GM19463 (cell line): ENCODE results near the gene MRPL55.
"Not testable (repeated sequence)": the region's sequence is repeated elsewhere in the genome, so short reads cannot be mapped to it uniquely, and the experiment has no call there.

Experiments
- ATAC-seq: cut with Tn5 transposase; IDR thresholded peaks from one replicate; pipeline ENCODE4 v1.9.1; 2021; ENCODE audit warnings: mild to moderate bottlenecking, moderate library complexity; ENCODE audit not compliant: unreplicated experiment

The MRPL55 gene

DNA sequence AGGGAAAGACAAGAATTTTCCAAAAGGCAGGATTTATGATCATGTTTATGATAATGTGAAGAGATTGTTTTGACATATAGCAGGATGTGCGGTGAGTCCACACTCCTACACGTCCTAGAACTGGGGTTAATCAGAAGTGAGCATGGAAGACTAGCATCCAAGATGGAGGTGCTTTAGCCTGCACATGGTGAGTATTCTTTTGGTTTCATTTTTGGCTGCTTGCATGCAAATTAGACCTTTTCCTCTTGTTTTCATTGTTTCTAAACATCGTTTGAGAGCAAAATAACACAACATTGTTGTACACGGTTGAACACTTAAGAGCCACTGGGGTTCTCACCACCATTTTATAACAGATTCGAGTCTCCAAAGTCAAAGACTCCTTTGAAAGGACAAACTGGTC is 16.1 kb upstream of the MRPL55 start:
- ATAC-seq = no peak

DNA sequence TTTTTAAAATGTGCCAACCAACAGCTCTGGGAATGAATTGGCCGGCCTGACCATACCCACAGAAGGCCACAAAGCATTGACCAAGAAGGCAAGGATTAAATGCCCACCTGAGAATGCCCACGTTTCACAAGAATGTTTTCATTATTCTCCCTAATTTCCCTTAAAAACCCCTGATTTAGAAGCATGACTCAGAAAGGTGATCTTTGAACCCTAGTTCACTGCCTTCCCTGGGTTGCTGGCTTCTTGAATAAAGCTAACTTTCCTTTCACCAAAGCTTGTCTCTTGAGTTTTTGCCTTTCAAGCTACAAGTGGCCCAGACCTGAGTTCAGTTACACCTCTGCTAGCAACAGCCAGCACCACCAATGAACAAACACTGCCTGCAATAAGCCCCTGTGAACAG is 14.4 kb upstream of the MRPL55 start:
- no peak for ATAC-seq

DNA sequence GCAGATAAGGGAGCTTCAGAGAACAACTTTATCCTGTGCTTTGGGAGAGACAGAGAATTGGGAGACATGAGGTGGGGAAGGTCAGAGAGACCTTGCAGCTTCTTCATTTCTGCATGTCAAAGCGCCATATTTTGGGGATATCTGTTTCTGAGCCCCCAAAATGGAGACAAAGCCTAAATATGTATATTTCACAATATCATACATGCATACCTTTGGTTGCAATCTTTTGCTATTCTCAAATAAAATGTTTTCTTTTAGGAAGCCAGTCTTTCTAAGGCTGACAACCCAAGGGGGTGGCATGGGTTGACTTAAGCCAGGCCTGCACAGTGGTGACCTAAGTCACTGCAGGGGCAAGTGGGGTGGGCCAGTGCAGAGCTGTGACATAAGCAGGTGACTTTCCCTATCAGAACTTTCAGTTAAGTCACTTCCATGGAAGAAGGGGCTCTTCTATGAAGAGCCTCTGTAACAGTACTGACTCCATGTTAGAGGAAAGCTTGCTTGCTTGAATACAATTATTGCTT is 13.9 kb upstream of the MRPL55 start:
- ATAC-seq = no peak

DNA sequence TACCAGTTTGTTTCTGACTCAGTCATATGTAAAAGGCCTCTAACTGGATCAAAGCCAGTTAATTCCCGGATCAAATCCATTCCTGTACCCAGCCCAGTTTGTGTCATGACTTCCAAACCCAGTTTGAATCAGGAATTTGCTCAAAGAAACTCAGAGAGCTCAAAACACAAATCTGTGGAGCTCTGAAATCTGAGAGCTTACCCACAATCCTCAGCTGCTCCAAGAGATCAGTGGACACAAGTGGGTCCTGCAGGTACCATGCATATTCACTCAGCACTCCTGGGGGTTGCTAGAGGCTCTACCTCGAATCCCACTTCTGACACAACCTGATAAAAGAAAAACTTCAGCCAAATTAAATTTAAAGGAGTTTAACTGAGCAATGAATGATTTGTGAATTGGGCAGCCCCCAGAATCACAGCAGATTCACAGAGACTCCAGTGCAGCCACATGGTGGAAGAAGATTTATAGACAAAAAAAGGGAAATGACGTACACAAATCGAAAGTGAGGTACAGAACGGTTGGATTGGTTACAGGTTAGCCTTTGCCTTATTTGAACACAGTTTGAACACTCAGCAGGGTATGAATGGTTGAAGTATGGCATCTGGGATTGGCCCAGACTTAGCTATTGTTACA is 11.9 kb upstream of the MRPL55 start:
- no peak for ATAC-seq

DNA sequence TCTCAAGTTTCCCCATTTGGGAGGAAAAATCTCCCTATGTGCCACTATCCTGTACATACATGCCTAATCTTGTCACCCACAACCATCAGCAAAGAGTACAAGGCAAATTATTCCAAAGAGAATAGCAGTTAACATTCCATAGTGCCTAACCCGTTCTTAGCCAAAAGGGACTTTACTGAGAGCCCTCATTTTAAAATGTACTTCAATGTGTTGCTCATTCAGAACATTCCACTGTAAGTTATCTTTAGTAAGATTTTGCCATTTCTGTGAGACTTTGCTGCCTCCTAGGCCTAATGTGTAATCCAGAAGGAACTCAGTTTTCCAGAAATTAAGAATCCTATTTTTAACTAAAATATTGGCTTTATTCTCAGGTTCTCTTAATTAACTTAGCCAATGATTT is 11.3 kb upstream of the MRPL55 start:
- no peak for ATAC-seq

DNA sequence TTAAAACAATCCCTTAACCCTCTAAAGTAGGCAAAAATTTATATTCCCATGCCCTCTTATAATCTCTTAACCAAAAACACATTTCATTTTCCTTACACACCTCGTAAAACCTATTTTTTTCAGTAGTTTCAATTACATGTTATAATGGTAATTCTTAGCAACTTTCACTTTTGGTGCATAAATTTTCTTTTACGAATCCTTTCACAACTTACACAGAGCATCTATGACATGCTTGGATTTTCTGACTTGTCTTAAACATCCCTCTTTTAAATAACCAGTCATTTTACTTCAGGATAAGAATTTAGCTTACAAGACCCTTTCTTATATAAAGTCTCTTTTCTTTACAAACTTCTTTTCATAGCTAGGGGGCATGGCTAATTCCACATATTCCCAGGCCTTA is 8.9 kb upstream of the MRPL55 start:
- ATAC-seq = no peak

DNA sequence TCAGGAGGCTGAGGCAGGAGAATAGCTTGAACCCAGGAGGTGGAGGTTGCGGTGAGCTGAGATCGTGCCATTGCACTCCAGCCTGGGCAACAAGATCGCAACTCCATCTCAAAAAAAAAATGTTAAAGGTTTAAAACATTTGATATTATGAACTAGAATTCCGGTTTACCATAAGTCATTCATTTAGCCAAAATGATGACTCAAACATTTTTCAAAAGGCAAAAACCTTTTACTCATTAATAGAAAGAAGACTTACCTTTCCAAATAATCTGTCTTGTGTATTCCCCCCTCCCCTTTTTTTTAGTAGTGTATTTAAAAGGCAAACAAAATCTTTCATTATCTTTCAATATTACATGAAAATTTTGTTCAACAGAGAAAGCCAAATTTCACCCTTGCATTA is 8.2 kb upstream of the MRPL55 start:
- no peak for ATAC-seq

DNA sequence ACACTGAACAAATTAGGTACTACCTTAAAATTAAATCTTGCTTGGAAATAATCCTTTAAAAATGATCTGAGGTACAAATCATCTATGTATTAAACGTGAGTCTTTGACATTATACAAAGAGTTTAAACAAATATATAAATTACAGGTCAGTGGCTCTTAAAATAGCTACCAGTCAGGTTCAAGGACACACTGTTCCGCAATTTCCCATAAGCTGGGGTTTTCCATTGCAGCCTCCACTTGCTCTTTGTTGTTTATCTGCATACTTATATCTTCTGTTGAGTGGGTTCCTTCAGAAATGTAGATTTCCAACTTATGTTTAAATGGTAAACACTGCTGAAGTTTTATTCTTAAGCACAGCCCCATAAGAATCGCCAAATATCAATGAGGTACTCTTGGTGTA is 5.7 kb upstream of the MRPL55 start:
- ATAC-seq = no peak

DNA sequence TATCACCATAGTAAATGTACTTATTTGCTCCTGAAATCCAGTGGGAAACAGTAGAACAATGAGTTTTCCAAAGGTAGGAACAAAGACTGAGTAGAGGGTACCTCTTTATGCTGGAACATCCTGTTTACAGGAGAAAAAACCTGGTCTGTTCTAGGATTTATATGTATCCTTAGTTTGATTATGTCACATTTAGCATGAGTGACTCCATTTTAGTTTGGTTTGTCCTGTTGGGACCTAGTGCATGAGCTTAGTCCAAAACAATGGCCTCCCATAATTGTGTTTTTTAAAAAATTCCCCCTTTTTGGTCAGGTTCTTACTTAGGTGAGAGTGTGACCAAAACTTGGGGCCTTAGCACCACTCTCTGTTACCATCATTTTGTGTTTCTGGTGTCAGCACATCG is 3.5 kb upstream of the MRPL55 start:
- ATAC-seq = no peak

DNA sequence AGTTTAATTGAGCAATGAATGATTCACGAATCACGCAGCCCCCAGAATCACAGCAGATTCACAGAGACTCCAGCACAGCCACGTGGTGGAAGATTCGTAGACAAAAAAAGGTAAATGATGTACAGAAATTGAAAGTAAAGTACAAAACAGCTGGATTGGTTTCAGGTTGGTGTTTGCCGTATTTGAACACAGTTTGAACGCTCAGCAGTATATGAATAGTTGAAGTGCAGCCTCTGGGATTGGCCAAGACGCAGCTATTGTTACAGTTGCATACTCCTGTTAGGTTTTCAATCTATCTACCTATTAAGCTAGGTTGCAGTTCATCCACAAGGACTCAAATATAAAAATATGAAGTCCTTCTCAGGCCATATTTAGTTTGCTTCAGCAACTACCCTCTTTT is 3.1 kb upstream of the MRPL55 start:
- no peak for ATAC-seq

DNA sequence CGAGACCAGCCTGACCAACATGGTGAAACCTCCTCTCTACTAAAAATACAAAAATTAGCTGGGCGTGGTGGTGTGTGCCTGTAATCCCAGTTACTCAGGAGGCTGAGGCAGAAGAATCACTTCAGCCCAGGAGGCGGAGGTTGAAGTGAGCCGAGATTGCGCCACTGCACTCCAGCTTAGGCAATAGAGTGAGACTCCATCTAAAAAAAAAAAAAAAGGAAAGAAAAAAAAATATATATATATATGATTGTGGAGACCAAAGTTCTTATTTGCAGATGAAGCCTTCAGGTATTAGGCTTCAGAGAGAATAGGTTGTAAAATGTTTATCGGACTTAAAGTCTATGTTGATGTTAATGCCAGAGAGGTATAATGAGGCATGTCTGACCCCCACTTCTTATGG is 2.2 kb upstream of the MRPL55 start:
- not testable (repeated sequence) for ATAC-seq

DNA sequence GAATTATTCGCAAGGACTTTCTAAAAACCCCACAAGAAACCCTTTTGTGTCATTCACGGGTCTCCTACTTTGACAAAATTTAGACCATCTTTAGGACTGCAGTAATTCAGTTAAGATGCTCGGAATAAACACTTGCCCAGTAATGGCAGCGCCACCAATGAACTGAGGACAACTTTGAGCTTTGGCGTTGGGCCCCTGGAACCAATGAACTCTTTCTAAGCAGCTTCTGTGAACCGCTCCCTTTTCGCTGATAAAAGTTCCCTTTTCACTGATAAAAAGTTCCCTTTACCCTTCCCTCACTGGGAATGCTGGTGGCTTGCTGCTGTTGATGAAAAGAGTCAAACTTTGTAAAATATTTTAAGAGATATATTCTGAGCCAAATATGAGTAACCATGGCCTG is 1.5 kb upstream of the MRPL55 start:
- ATAC-seq = no peak

DNA sequence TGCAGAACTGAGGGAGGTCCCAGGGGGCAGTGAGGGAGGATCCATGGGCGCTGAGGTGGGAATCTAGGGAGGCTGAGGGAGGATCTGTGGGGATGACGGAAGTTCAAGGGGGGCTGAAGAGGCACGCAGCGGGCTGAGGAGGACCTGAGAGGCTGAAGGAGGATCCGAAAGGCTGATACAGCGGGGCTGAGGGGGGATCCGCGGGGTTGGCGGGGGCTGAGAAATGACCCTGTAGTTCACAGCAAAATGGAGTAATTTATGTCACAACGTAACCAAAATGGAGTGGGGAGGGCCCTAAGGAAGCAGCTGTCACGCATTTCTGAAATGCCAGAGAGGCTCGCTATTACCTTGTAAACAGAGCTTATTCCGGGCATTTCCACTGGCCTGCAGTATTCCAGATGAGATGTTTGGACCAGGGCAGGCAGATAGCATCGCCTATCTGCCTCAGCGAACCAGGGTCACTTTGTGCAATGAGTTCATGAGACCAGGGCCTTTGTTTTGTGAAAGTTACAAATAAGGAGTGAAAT is 926 bp upstream of the MRPL55 start:
- ATAC-seq = peak; percentile 3

DNA sequence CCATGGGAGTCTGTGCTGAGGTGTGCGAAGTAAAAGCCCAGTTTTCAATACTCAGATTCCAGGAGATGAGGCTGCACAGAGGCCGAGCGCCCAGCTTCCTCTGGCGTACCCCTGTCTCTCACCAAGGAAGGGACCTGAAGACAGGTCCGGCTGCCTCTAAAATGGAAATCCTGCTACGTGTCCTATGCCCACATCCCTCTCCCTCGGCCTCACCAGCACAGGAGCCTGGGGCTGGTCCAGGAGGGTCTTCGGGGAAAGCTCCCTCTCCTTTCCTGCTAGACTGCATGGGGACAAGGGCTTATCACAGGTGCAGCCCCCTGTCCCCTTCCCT is 392 bp downstream of the MRPL55 start:
- no peak for ATAC-seq

DNA sequence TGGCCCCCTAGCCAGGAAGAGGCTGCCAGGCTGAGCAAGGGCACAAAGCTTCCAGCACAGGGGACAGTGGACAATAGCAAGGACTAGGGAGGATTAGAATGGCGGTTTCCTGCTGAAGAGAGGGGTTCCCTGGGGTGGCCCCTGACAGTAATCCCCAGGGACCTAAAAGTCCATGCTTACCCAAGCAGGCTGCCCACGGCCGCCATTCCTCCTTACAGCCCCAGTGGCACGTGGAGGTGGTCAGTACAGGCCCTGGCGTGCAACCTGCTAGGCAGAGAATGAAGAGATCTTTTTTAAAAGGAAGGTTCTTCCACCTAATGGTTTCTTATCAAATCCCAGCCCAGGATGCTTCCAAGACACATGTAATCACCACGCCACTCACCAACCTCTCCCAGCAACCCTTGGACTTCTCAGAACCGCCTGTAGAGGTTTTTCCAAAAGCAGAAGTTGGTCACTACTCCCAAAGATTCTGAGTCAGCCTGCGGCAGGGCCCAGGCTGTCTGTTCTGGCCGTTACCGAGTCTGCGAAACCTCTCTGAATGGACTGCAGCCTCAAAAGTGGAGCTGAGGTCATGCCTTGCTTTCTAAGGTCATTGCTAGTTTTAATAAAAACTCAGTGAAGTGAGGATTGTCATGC is 926 bp downstream of the MRPL55 start:
- no peak for ATAC-seq

DNA sequence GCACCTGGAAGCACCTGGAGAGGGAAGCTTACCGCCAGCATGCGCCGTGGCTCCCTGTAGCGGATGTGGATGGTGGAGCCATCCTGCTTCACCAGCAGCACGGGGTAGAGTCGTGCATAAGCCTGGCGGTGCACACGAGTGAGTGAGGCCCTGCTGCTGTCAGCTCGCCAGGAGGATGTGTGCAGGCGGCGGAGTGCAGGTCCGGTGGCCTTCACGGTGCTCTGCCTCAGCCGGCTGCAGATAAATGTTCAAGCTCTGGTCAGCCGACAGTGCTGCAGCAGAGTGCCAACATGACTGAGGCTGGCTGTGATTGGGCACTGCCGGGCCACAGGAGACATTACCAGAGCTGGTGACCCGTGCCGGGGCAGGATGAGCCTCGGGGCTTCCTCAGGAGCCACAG is 1.5 kb downstream of the MRPL55 start:
- no peak for ATAC-seq

DNA sequence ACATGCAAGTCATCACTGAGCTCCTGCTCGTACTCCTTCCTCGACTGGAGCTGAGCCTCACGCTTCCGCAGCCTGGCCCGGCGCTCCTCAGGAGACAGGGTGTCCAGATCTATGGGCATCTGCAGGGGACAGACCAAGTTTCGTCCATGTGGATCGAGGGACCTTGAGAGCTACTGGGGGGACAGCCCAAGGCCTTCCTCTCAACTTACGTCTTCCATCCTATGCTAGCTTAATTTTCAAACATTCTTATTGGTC is 2.4 kb downstream of the MRPL55 start:
- ATAC-seq = no peak

DNA sequence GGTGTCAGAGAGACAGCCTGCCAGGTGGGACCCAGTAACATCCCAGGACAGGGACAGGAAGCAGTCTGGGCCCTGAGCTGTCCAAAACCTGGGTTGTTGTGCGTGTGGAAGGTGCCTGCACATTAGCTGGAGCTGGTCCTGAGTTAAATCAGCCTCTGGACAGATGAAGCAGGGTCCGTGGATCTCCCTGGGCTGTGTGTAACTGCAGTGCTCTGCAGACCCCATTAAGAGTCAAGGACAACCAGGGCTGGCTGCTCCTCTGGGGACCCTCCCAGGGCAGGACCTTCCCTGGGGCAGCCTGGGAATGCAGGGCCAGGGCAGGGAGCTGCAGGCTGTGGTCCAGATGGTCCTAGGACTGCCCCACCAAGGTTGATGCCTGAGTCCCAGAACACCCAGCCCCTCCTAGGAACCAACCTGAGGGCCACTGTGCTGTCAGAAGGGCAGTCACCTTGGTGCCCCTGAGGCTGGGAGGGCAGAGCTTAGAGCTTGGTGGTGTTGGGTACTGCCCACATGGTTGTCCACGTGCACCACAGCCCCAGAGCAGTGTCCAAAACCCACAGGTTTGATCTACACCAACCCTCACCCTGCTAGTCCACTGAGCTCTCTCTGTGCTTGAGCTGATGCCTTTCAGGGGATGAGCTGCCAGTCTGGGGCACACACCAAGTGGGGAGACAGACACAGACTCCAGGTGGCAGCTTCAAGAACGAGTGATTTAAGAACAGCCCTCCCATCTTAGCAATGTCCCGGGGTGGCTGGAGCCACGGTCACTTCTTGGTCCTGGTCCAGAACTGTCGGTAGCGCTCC is 2.9 kb downstream of the MRPL55 start:
- no peak for ATAC-seq

DNA sequence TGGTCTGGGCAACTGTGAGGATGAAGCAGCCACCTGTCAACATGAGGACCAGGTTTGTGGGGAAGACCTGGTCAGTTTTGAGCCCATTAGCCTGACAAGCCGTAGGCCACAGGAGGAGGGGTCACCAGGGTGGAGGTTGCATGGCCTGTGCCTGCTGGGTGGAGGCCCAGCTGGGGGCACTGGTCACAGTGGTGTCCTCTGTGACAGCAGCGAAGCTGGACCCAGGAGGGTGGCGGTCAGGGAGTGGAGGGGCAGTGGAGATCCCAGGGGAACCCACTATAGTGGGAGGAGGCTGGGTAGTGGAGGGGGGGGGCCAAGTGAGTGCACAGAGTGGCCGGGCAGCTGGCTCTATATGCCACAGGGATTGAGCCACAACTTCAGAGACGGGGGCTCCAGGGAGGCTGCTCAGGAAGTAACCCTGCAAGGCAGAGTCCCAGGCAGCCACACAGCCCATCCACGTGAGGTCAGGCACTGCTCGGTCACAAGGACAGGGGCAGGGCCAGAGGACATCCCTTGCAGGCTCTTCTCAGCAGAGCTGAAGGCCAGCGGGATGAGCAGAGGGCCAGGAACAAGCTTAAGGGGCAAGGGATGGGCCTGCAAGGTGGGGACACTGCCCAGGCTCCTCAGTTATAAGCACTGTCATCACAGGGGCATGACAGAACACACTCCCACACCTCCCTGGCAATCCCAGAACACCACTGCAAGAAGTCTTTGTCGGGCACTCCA is 3.7 kb downstream of the MRPL55 start:
- no peak for ATAC-seq

DNA sequence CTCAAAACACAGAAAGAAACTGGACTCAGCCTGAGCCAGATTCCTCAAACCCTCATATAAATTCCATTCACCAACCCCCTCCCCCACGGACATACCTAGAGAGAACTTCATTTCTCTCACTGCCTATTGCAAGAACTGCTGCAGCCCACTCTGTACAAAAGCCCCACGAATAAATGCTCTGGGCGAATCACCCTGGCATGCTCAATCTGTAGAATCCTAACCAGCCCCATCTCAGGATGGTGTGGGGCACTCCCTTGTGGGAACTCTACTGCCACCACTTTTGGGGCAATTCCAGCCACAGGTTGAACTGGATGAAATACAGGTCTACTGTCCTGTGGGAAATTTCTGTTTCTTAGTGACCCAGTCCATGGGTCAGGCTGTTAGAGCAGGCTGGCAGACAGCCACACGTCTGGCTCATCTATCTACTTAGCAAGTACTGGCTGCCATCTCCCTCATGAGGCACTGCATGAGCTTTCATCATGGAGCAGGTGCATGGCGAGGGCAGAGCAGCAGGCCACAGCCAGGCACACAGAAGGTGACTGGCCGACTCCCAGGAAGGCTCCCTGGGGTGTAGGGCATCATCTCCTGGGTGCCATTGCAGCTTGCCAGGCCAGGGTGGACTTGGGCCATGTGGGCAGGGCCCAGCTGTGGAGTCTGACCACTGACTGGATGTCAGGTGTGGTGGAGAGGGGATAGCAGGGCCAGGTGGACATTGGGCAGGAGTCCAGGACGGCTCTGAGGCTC is 4.4 kb downstream of the MRPL55 start:
- ATAC-seq = no peak
